ENCODE results near the gene SPTA1.

Gene SPTA1

GRCh38 chr1:158711098-158711497 is 24.6 kb upstream of the SPTA1 start:
- no peak overlapping the region for H2AFZ ChIP-seq (ENCODE audit: low read length)

GRCh38 chr1:158706096-158706495 is 19.6 kb upstream of the SPTA1 start:
- DNase-seq = no peak
- Histone ChIP-seq H3K36me3 (replicated peaks; ENCODE audit: insufficient read depth, low read length) (no peaks in the 10 kb centered on the region), H3K9me2 (replicated peaks; ENCODE audit: insufficient read depth, low read length) (no peaks in the 10 kb centered on the region), H3K4me3 (ENCODE audit: low read length) (no peak overlapping the region), H3K4me1 (ENCODE audit: low read length) (no peaks in the 10 kb centered on the region), H3K27me3 (replicated peaks; ENCODE audit: insufficient read depth, low read length) (no peaks in the 10 kb centered on the region), H3K9me3 (replicated peaks; ENCODE audit: insufficient read depth, low read length) (no peaks in the 10 kb centered on the region), H4K20me1 (ENCODE audit: insufficient read depth, low read length) (no peaks in the 10 kb centered on the region), H3K27ac (ENCODE audit: low read length) (no peak overlapping the region), H2AFZ (ENCODE audit: low read length) (no peak overlapping the region), H3K79me2 (ENCODE audit: low read length) (no peaks in the 10 kb centered on the region), H3K9ac (ENCODE audit: low read length) (no peak overlapping the region), H3F3A (ENCODE audit: insufficient read depth, low read length) (no peaks in the 10 kb centered on the region), H3K4me2 (ENCODE audit: low read depth, low read length) (no peak overlapping the region)
- no peak for TF ChIP-seq EZH2phosphoT487 (IDR thresholded peaks at IDR 0.05; ENCODE audit: low read length)
- no peak for TF ChIP-seq CTCF (IDR thresholded peaks at IDR 0.05; ENCODE audit: low read length)
- no peak for TF ChIP-seq EZH2 (optimal IDR thresholded peaks at IDR 0.05; ENCODE audit: low read depth, low read length)

More at GRCh38 chr1:158711098-158711497, 24.6 kb upstream of the SPTA1 start:
- Histone ChIP-seq H3K79me2 (ENCODE audit: low read length) (no peaks in the 10 kb centered on the region), H3K27me3 (replicated peaks; ENCODE audit: insufficient read depth, low read length) (no peaks in the 10 kb centered on the region), H3K36me3 (replicated peaks; ENCODE audit: insufficient read depth, low read length) (no peaks in the 10 kb centered on the region), H3K9ac (ENCODE audit: low read length) (no peak overlapping the region), H3K9me3 (replicated peaks; ENCODE audit: insufficient read depth, low read length) (no peaks in the 10 kb centered on the region), H3K27ac (ENCODE audit: low read length) (no peak overlapping the region), H3K4me2 (ENCODE audit: low read depth, low read length) (no peak overlapping the region), H3K9me2 (replicated peaks; ENCODE audit: insufficient read depth, low read length) (no peaks in the 10 kb centered on the region), H4K20me1 (ENCODE audit: insufficient read depth, low read length) (no peaks in the 10 kb centered on the region), H3F3A (ENCODE audit: insufficient read depth, low read length) (no peaks in the 10 kb centered on the region), H3K4me1 (ENCODE audit: low read length) (no peaks in the 10 kb centered on the region), H3K4me3 (ENCODE audit: low read length) (no peak overlapping the region)
- TF ChIP-seq EZH2phosphoT487 (IDR thresholded peaks at IDR 0.05; ENCODE audit: low read length) (no peak), EZH2 (optimal IDR thresholded peaks at IDR 0.05; ENCODE audit: low read depth, low read length) (no peak), CTCF (IDR thresholded peaks at IDR 0.05; ENCODE audit: low read length) (no peak)
- no peak for DNase-seq

GRCh38 chr1:158700552-158700951 is 14.0 kb upstream of the SPTA1 start, which contains the start of gene OR6K2:
Gene OR6K2 (minus strand): TSS chr1:158700652. CDS start chr1:158700652, 0 bp downstream.
- no peak for DNase-seq
- Histone ChIP-seq H3K9ac (ENCODE audit: low read length) (no peak within 1 kb of the TSS), H3K27ac (ENCODE audit: low read length) (no peak within 1 kb of the TSS), H3K4me1 (ENCODE audit: low read length) (no peaks in the 10 kb centered on the region), H4K20me1 (ENCODE audit: insufficient read depth, low read length) (no peaks in the 10 kb centered on the region), H3K27me3 (replicated peaks; ENCODE audit: insufficient read depth, low read length) (no peaks in the 10 kb centered on the region), H3K9me2 (replicated peaks; ENCODE audit: insufficient read depth, low read length) (no peaks in the 10 kb centered on the region), H3F3A (ENCODE audit: insufficient read depth, low read length) (no peaks in the 10 kb centered on the region), H2AFZ (ENCODE audit: low read length) (no peak within 1 kb of the TSS), H3K36me3 (replicated peaks; ENCODE audit: insufficient read depth, low read length) (no peaks in the 10 kb centered on the region), H3K4me2 (ENCODE audit: low read depth, low read length) (no peak within 1 kb of the TSS), H3K79me2 (ENCODE audit: low read length) (no peaks in the 10 kb centered on the region), H3K4me3 (ENCODE audit: low read length) (no peak within 1 kb of the TSS), H3K9me3 (replicated peaks; ENCODE audit: insufficient read depth, low read length) (no peaks in the 10 kb centered on the region)
- TF ChIP-seq CTCF (IDR thresholded peaks at IDR 0.05; ENCODE audit: low read length) = no peak
- no peak for TF ChIP-seq EZH2 (optimal IDR thresholded peaks at IDR 0.05; ENCODE audit: low read depth, low read length)
- no peak for TF ChIP-seq EZH2phosphoT487 (IDR thresholded peaks at IDR 0.05; ENCODE audit: low read length)
